ENCODE measurements around the gene PTH1R. TPM values are rescaled to one million over a fixed set of nuclear protein-coding genes. Genes with fewer than 3 reads are reported as not detected.

The PTH1R gene
- total RNA-seq, 1 experiment from 2014 or later, result not detected

- Histone ChIP-seq H3K27me3 (ENCODE audit: control insufficient read depth, insufficient read depth, low read length) (no peaks in the 10 kb centered on the region), H3K4me1 (ENCODE audit: control insufficient read depth, insufficient read depth, low read length) (no peaks in the 10 kb centered on the region), H3K36me3 (ENCODE audit: control insufficient read depth, insufficient read depth, low read length) (no peaks in the 10 kb centered on the region), H3K9me3 (ENCODE audit: control insufficient read depth, insufficient read depth, low read depth, low read length) (no peaks in the 10 kb centered on the region), H3K4me3 (ENCODE audit: low read depth in 2 of 2, low read length in 2 of 2) (no peak overlapping the region), H3K27ac (ENCODE audit: low read length) (no peak overlapping the region)
- ChIA-PET CTCF (no interaction called here), POLR2A (no interaction called here)
- intact Hi-C loops (cut with micrococcal nuclease; ENCODE audit: unreplicated experiment) (no loop called here), in situ Hi-C loops (cut with HindIII; ENCODE audit: low pct_unique_long_range_greater_than_20kb, low sequenced_read_pairs) (no loop called here)
- no peak for TF ChIP-seq TCF7L2 (IDR thresholded peaks at IDR 0.05; ENCODE audit: low read depth, low read length)
- TF ChIP-seq SIN3A (IDR thresholded peaks at IDR 0.05; ENCODE audit: borderline replicate concordance, insufficient read depth, low read depth, low read length), result no peak
- BruUV-seq (replicated peaks), result no TSS peak
- DNase-seq (ENCODE audit: low read depth, low spot score) (no peak), ATAC-seq (no peak)
These were observed 46.7 kb upstream of the PTH1R start for GRCh38 chr3:46830801-46831200.

DNA sequence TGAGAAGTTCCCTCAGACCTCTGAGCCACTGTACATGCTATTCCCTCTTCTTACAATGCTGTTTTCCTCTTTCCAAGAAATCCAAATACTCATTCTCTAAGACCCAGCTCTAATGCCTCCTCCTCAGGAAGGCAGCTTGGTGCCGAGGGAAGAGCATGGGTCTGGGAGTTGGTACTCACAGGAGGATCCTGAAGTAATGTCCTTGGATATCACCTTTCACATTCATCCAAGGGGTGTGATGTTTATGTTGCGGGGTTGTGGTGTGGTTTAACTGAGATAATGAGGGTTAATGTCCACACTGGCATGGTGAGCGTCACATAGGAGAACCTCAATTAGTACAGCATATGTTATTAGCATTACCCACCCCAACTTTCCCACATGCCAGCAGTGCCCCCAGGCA is 46.2 kb upstream of the PTH1R start:
- CTCF ChIA-PET, result no interaction called here
- TF ChIP-seq POLR2AphosphoS5 (IDR thresholded peaks at IDR 0.05; ENCODE audit: low read depth, low read length) (no peak), CTCF (IDR thresholded peaks at IDR 0.05) (no peak), TCF7L2 (IDR thresholded peaks at IDR 0.05; ENCODE audit: low read depth, low read length) (no peak), SIN3A (IDR thresholded peaks at IDR 0.05; ENCODE audit: borderline replicate concordance, insufficient read depth, low read depth, low read length) (no peak)
- TF ChIP-seq, protein P1, sequence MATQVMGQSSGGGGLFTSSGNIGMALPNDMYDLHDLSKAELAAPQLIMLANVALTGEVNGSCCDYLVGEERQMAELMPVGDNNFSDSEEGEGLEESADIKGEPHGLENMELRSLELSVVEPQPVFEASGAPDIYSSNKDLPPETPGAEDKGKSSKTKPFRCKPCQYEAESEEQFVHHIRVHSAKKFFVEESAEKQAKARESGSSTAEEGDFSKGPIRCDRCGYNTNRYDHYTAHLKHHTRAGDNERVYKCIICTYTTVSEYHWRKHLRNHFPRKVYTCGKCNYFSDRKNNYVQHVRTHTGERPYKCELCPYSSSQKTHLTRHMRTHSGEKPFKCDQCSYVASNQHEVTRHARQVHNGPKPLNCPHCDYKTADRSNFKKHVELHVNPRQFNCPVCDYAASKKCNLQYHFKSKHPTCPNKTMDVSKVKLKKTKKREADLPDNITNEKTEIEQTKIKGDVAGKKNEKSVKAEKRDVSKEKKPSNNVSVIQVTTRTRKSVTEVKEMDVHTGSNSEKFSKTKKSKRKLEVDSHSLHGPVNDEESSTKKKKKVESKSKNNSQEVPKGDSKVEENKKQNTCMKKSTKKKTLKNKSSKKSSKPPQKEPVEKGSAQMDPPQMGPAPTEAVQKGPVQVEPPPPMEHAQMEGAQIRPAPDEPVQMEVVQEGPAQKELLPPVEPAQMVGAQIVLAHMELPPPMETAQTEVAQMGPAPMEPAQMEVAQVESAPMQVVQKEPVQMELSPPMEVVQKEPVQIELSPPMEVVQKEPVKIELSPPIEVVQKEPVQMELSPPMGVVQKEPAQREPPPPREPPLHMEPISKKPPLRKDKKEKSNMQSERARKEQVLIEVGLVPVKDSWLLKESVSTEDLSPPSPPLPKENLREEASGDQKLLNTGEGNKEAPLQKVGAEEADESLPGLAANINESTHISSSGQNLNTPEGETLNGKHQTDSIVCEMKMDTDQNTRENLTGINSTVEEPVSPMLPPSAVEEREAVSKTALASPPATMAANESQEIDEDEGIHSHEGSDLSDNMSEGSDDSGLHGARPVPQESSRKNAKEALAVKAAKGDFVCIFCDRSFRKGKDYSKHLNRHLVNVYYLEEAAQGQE (IDR thresholded peaks at IDR 0.05; ENCODE audit: insufficient read depth in 1 of 2, low read depth in 2 of 2, low read length in 1 of 2), result no peak
- DNase-seq (ENCODE audit: low read depth, low spot score) (no peak), ATAC-seq (no peak)
- Histone ChIP-seq H3K4me3 (ENCODE audit: low read depth in 2 of 2, low read length in 2 of 2) (no peak overlapping the region), H3K27ac (ENCODE audit: low read length) (no peak overlapping the region), H3K9me3 (ENCODE audit: control insufficient read depth, insufficient read depth, low read depth, low read length) (no peaks in the 10 kb centered on the region), H3K4me1 (ENCODE audit: control insufficient read depth, insufficient read depth, low read length) (no peaks in the 10 kb centered on the region), H3K27me3 (ENCODE audit: control insufficient read depth, insufficient read depth, low read length) (no peaks in the 10 kb centered on the region), H3K36me3 (ENCODE audit: control insufficient read depth, insufficient read depth, low read length) (no peaks in the 10 kb centered on the region)
- BruUV-seq (replicated peaks), result no TSS peak
- POLR2A ChIA-PET, result no interaction called here
- in situ Hi-C loops (cut with HindIII; ENCODE audit: low pct_unique_long_range_greater_than_20kb, low sequenced_read_pairs), result no loop called here
- intact Hi-C loops (cut with micrococcal nuclease; ENCODE audit: unreplicated experiment), result no loop called here

DNA sequence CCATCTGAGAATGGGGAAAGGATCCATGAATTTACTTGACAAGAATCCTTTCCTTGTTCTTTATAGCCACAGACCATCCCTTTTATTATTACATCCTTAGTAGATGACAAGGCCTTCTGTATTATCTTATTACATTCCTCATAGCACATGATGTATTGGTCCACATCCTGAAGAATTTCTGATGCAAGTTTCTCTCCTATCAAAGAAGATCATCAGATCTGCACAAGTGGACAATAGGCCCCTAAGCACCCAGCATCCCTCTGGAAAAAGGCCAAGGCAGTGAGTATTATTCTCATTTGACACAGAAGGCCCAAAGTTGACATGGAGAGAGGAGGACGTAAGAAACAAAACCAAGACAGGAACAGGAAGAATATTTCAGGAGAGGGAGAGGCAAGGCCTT is 45.7 kb upstream of the PTH1R start:
- ATAC-seq (no peak), DNase-seq (ENCODE audit: low read depth, low spot score) (no peak)
- TF ChIP-seq, protein P1 (IDR thresholded peaks at IDR 0.05; ENCODE audit: insufficient read depth in 1 of 2, low read depth in 2 of 2, low read length in 1 of 2), result no peak
- no TSS peak for BruUV-seq (replicated peaks)
- intact Hi-C loops (cut with micrococcal nuclease; ENCODE audit: unreplicated experiment) (no loop called here), in situ Hi-C loops (cut with HindIII; ENCODE audit: low pct_unique_long_range_greater_than_20kb, low sequenced_read_pairs) (no loop called here)
- Histone ChIP-seq H3K27me3 (ENCODE audit: control insufficient read depth, insufficient read depth, low read length) (no peaks in the 10 kb centered on the region), H3K4me3 (ENCODE audit: low read depth in 2 of 2, low read length in 2 of 2) (no peak overlapping the region), H3K9me3 (ENCODE audit: control insufficient read depth, insufficient read depth, low read depth, low read length) (no peaks in the 10 kb centered on the region), H3K27ac (ENCODE audit: low read length) (no peak overlapping the region), H3K36me3 (ENCODE audit: control insufficient read depth, insufficient read depth, low read length) (no peaks in the 10 kb centered on the region), H3K4me1 (ENCODE audit: control insufficient read depth, insufficient read depth, low read length) (no peaks in the 10 kb centered on the region)
- ChIA-PET POLR2A (no interaction called here), CTCF (no interaction called here)

Measured in Panc1 (cell line).